ENCODE results near the gene TPPP2. TPM values are rescaled to one million over a fixed set of nuclear protein-coding genes. Genes with fewer than 3 reads are reported as not detected.

TPPP2 gene
- total RNA-seq, 4 donors from 2014 or later, result 0.67 TPM; not detected in 3

- Histone ChIP-seq H3K9me3 (no peaks in the 10 kb centered on the region), H3K4me1 (peaks cover 3 to 4% of the 10 kb centered on the region in 2 donors), H3K4me3 (no peak overlapping the region), H3K27ac (peak overlapping the region in 1 of 2 donors; percentile 21), H3K36me3 (no peaks in the 10 kb centered on the region), H3K27me3 (no peaks in the 10 kb centered on the region)
- no peak for DNase-seq
- TF ChIP-seq POLR2A (IDR thresholded peaks at IDR 0.05), result no peak
- TF ChIP-seq, protein P1, sequence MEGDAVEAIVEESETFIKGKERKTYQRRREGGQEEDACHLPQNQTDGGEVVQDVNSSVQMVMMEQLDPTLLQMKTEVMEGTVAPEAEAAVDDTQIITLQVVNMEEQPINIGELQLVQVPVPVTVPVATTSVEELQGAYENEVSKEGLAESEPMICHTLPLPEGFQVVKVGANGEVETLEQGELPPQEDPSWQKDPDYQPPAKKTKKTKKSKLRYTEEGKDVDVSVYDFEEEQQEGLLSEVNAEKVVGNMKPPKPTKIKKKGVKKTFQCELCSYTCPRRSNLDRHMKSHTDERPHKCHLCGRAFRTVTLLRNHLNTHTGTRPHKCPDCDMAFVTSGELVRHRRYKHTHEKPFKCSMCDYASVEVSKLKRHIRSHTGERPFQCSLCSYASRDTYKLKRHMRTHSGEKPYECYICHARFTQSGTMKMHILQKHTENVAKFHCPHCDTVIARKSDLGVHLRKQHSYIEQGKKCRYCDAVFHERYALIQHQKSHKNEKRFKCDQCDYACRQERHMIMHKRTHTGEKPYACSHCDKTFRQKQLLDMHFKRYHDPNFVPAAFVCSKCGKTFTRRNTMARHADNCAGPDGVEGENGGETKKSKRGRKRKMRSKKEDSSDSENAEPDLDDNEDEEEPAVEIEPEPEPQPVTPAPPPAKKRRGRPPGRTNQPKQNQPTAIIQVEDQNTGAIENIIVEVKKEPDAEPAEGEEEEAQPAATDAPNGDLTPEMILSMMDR (IDR thresholded peaks at IDR 0.05), result no peak
- intact Hi-C loops (cut with DNase I; ENCODE audit: low total_unique reads), result no loop called here
Measured at GRCh38 chr14:21016413-21017190, 13.4 kb upstream of the TPPP2 start.

DNA sequence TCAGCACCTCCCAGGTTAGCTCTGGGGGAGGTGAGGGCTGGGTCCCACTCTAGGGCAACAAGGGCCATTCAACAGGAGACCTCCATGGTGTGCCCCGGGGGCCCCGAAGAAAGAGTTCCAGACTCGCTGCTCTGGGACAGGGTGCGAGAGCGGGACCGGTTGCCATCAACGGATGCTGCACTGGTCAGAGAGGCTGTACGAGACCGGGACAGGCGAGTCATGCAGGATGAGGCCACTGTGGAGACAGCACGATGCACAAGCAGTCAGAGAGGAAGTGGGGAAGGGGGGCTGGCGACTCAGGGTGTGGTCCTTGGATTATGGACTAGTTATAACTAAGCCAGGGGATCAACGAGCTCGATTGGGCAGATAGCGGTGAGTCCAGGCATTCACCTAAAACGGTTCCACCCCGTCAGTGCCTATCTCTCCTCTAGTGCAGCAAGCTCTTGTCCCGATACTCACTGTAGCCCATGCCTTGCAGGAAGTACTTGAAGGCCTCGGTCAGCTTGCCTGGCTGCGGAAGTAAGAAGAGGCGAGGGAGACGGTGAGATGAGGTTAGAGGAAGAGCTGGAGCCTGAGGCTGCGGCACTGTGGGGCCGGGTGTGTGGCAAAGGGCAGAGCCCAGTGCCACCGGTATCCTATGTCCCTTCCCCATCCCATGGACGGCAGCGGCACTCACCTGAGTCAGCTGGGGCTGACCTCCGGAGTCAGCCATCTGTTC, 12.3 kb upstream of the TPPP2 start:
- H3K36me3 ChIP-seq, result no peaks in the 10 kb centered on the region
- H3K27me3 ChIP-seq, result no peaks in the 10 kb centered on the region
- H3K4me3 ChIP-seq, result no peak overlapping the region
- intact Hi-C loops (cut with DNase I; ENCODE audit: low total_unique reads), result no loop called here
- H3K4me1 ChIP-seq, result peaks cover 3 to 4% of the 10 kb centered on the region in 2 donors
- no peak for DNase-seq
- H3K9me3 ChIP-seq, result no peaks in the 10 kb centered on the region
- H3K27ac ChIP-seq, result peak overlapping the region in 1 of 2 donors; percentile 21
- TF ChIP-seq POLR2A (IDR thresholded peaks at IDR 0.05), result no peak
- TF ChIP-seq, protein P1 (IDR thresholded peaks at IDR 0.05), result no peak

GRCh38 chr14:21018286-21018685, 11.7 kb upstream of the TPPP2 start:
- no peaks in the 10 kb centered on the region for H3K9me3 ChIP-seq
- H3K36me3 ChIP-seq, result no peaks in the 10 kb centered on the region
- TF ChIP-seq POLR2A (IDR thresholded peaks at IDR 0.05), result no peak
- TF ChIP-seq, protein P1 (IDR thresholded peaks at IDR 0.05), result no peak
- no peak for DNase-seq
- peak overlapping the region in 1 of 2 donors; percentile 7 for H3K27ac ChIP-seq
- H3K4me1 ChIP-seq, result peaks cover 3 to 4% of the 10 kb centered on the region in 2 donors
- intact Hi-C loops (cut with DNase I; ENCODE audit: low total_unique reads), result no loop called here
- no peaks in the 10 kb centered on the region for H3K27me3 ChIP-seq
- H3K4me3 ChIP-seq, result no peak overlapping the region

DNA sequence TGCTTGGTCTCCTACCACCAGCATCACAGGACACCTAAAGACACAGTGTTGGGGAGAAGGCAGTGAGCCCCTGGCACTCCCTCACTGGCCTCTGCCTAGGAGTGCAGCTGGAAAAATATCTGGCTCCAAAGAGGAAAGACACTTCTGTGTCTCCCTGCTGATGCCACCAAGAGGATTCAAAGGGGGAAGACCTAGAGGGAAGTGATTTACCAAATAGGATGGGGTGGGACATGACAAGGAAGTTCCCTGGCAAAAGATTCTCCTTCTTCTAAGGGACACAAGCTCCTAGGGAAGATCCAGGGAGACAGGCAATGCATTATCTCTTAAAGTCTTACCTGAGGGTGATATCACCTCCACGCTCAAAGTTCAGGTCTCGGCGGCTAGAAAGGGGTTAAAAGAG, 11.2 kb upstream of the TPPP2 start:
- no peak for DNase-seq

More for the DNA sequence above, 11.2 kb upstream of the TPPP2 start:
- no peaks in the 10 kb centered on the region for H3K9me3 ChIP-seq
- H3K27ac ChIP-seq, result peak overlapping the region; percentile 0 to 7
- H3K4me3 ChIP-seq, result no peak overlapping the region
- no peak for TF ChIP-seq POLR2A (IDR thresholded peaks at IDR 0.05)
- TF ChIP-seq, protein P1 (IDR thresholded peaks at IDR 0.05), result no peak
- peaks cover 3 to 4% of the 10 kb centered on the region in 2 donors for H3K4me1 ChIP-seq
- intact Hi-C loops (cut with DNase I; ENCODE audit: low total_unique reads), result no loop called here
- no peaks in the 10 kb centered on the region for H3K36me3 ChIP-seq
- H3K27me3 ChIP-seq, result no peaks in the 10 kb centered on the region
